NCI-H2107 treated with DMSO at 0.1 percent for 48 hours (cell line): ENCODE data around the gene DPAGT1.
A peak's percentile ranks its signal among the peaks of the same experiment; 100 is the strongest.
"Not testable (repeated sequence)": the region's sequence is repeated elsewhere in the genome, so short reads cannot be mapped to it uniquely, and the experiment has no call there.

Source experiments
- DNase-seq: peaks from one replicate; lab custom pipeline; 2025; ENCODE audit not compliant: unreplicated experiment; lab: John Stamatoyannopoulos, UW

The DPAGT1 gene

GRCh38 chr11:119101759-119102423 is at the start of gene DPAGT1:
Gene DPAGT1 (minus strand): TSS chr11:119101853. CDS start chr11:119101655, 198 bp downstream.
- DNase-seq, result peak; percentile 97

- DNase-seq, result no peak
These were observed 48.2 kb upstream of the DPAGT1 start for GRCh38 chr11:119149786-119150275.

GRCh38 chr11:119149018-119149785 is 47.5 kb upstream of the DPAGT1 start, which contains the start of gene ABCG4:
Gene ABCG4 (plus strand): TSS chr11:119149052. CDS start chr11:119149966, 914 bp downstream.
- no peak for DNase-seq

- DNase-seq, result no peak
These were observed 47.0 kb upstream of the DPAGT1 start for GRCh38 chr11:119148720-119149017.

- peak; percentile 28 for DNase-seq
These were observed 46.1 kb upstream of the DPAGT1 start for GRCh38 chr11:119147604-119148333.

- DNase-seq, result no peak
These were observed 43.9 kb upstream of the DPAGT1 start for GRCh38 chr11:119145551-119145950.

GRCh38 chr11:119144825-119145486 is 43.3 kb upstream of the DPAGT1 start:
- DNase-seq, result no peak

- not testable (repeated sequence) for DNase-seq
These were observed 37.6 kb upstream of the DPAGT1 start for GRCh38 chr11:119139276-119139675.

GRCh38 chr11:119134389-119134978 is 32.8 kb upstream of the DPAGT1 start:
- no peak for DNase-seq

- no peak for DNase-seq
These were observed 29.0 kb upstream of the DPAGT1 start for GRCh38 chr11:119130662-119131061.

GRCh38 chr11:119126675-119127268 is 25.1 kb upstream of the DPAGT1 start:
- DNase-seq, result no peak

- no peak for DNase-seq
These were observed 24.2 kb upstream of the DPAGT1 start for GRCh38 chr11:119125821-119126220.

- DNase-seq, result no peak
These were observed 20.1 kb upstream of the DPAGT1 start for GRCh38 chr11:119121811-119122124.

GRCh38 chr11:119121008-119121810 is 19.6 kb upstream of the DPAGT1 start, which contains the start of gene HINFP:
Gene HINFP (plus strand): TSS chr11:119121580. CDS start chr11:119126945, 5,365 bp downstream.
- DNase-seq, result peak; percentile 90

GRCh38 chr11:119120639-119121007 is 19.0 kb upstream of the DPAGT1 start:
- peak; percentile 91 for DNase-seq

- DNase-seq, result no peak
These were observed 17.3 kb upstream of the DPAGT1 start for GRCh38 chr11:119118946-119119345.

GRCh38 chr11:119118227-119118626 is 16.6 kb upstream of the DPAGT1 start:
- no peak for DNase-seq

GRCh38 chr11:119117004-119117706 is 15.5 kb upstream of the DPAGT1 start:
- no peak for DNase-seq

- DNase-seq, result no peak
These were observed 14.9 kb upstream of the DPAGT1 start for GRCh38 chr11:119116601-119117000.
